NCI-H2171 (cell line): ENCODE results near the gene SPAG4.

Source experiments
- DNase-seq: peaks from one replicate; lab custom pipeline; 2025; lab: John Stamatoyannopoulos, UW

The SPAG4 gene

GRCh38 chr20:35660122-35660937 is 44.7 kb downstream of the SPAG4 start:
- DNase-seq: no peak

GRCh38 chr20:35661053-35661452 is 45.4 kb downstream of the SPAG4 start:
- no peak for DNase-seq

- no peak for DNase-seq
Observed at GRCh38 chr20:35661908-35662307, 46.3 kb downstream of the SPAG4 start.

GRCh38 chr20:35662551-35662950 is 46.9 kb downstream of the SPAG4 start:
- no peak for DNase-seq

GRCh38 chr20:35663516-35664465 is 48.2 kb downstream of the SPAG4 start:
- DNase-seq: peak; percentile 44

- DNase-seq: peak; percentile 95
Observed at GRCh38 chr20:35664466-35665206, 49.0 kb downstream of the SPAG4 start, which contains the start of the genes CPNE1 and RBM12. Gene CPNE1, minus strand, starts transcription at chr20:35664900. Its CDS starts 31,977 bp downstream, at chr20:35632923. Gene RBM12, minus strand, starts transcription at chr20:35664900. Its CDS starts 9,578 bp downstream, at chr20:35655322.

- DNase-seq: no peak
Observed at GRCh38 chr20:35665949-35666288, 50.3 kb downstream of the SPAG4 start.

- DNase-seq: no peak
Observed at GRCh38 chr20:35669221-35669620, 53.6 kb downstream of the SPAG4 start.

GRCh38 chr20:35669681-35670080 is 54.1 kb downstream of the SPAG4 start:
- DNase-seq: no peak
